Measurements from ENCODE around the gene C4orf50.

Gene C4orf50

GRCh38 chr4:6035786-6036185 lies 17.6 kb upstream of the C4orf50 start:
- DNase-seq = no peak
- H3K9ac ChIP-seq (ENCODE audit: low read length) = no peak overlapping the region
- peaks cover 26% of the 10 kb centered on the region for H3K4me1 ChIP-seq (ENCODE audit: low read length)
- H3F3A ChIP-seq (ENCODE audit: insufficient read depth, low read length) = peaks cover 5% of the 10 kb centered on the region; the same call in 1 of the 2 replicates
- H4K20me1 ChIP-seq (ENCODE audit: insufficient read depth, low read length) = no peaks in the 10 kb centered on the region
- H3K36me3 ChIP-seq (replicated peaks; ENCODE audit: insufficient read depth, low read length) = no peaks in the 10 kb centered on the region
- H3K27ac ChIP-seq (ENCODE audit: low read length) = no peak overlapping the region
- no peak overlapping the region for H3K4me3 ChIP-seq (ENCODE audit: low read length)
- no peak for TF ChIP-seq EZH2phosphoT487 (IDR thresholded peaks at IDR 0.05; ENCODE audit: low read length)
- no peak for TF ChIP-seq EZH2 (optimal IDR thresholded peaks at IDR 0.05; ENCODE audit: low read depth, low read length)
- TF ChIP-seq CTCF (IDR thresholded peaks at IDR 0.05; ENCODE audit: low read length) = no peak
- H3K9me3 ChIP-seq (replicated peaks; ENCODE audit: insufficient read depth, low read length) = no peaks in the 10 kb centered on the region
- H3K79me2 ChIP-seq (ENCODE audit: low read length) = no peaks in the 10 kb centered on the region
- 0 out of 2 replicates have a peak, but pooled peaks cover 3% of the 10 kb centered on the region for H3K27me3 ChIP-seq (replicated peaks; ENCODE audit: insufficient read depth, low read length)
- H2AFZ ChIP-seq (ENCODE audit: low read length) = no peak overlapping the region
- no peak overlapping the region for H3K4me2 ChIP-seq (ENCODE audit: low read depth, low read length)
- H3K9me2 ChIP-seq (replicated peaks; ENCODE audit: insufficient read depth, low read length) = no peaks in the 10 kb centered on the region

GRCh38 chr4:6033381-6033780 lies 15.2 kb upstream of the C4orf50 start:
- Histone ChIP-seq H3K9ac (ENCODE audit: low read length) (no peak overlapping the region), H2AFZ (ENCODE audit: low read length) (no peak overlapping the region), H3K4me1 (ENCODE audit: low read length) (peaks cover 26% of the 10 kb centered on the region), H3K4me2 (ENCODE audit: low read depth, low read length) (no peak overlapping the region), H3K9me3 (replicated peaks; ENCODE audit: insufficient read depth, low read length) (no peaks in the 10 kb centered on the region), H3K27me3 (replicated peaks; ENCODE audit: insufficient read depth, low read length) (no peaks in the 10 kb centered on the region), H4K20me1 (ENCODE audit: insufficient read depth, low read length) (no peaks in the 10 kb centered on the region), H3K79me2 (ENCODE audit: low read length) (no peaks in the 10 kb centered on the region), H3K4me3 (ENCODE audit: low read length) (no peak overlapping the region), H3K27ac (ENCODE audit: low read length) (peak overlapping the region; percentile 49; the same call in 1 of the 2 replicates), H3K36me3 (replicated peaks; ENCODE audit: insufficient read depth, low read length) (no peaks in the 10 kb centered on the region), H3F3A (ENCODE audit: insufficient read depth, low read length) (peaks cover 5% of the 10 kb centered on the region; the same call in 1 of the 2 replicates), H3K9me2 (replicated peaks; ENCODE audit: insufficient read depth, low read length) (no peaks in the 10 kb centered on the region)
- TF ChIP-seq EZH2 (optimal IDR thresholded peaks at IDR 0.05; ENCODE audit: low read depth, low read length) = no peak
- TF ChIP-seq CTCF (IDR thresholded peaks at IDR 0.05; ENCODE audit: low read length) = no peak
- no peak for TF ChIP-seq EZH2phosphoT487 (IDR thresholded peaks at IDR 0.05; ENCODE audit: low read length)
- DNase-seq = no peak

GRCh38 chr4:6032249-6033244 lies 14.3 kb upstream of the C4orf50 start:
- Histone ChIP-seq H4K20me1 (ENCODE audit: insufficient read depth, low read length) (no peaks in the 10 kb centered on the region), H3K27me3 (replicated peaks; ENCODE audit: insufficient read depth, low read length) (no peaks in the 10 kb centered on the region), H3K4me2 (ENCODE audit: low read depth, low read length) (peak overlapping the region; percentile 36; the same call in 1 of the 2 replicates), H3K9ac (ENCODE audit: low read length) (0 out of 2 replicates have a peak overlapping the region, but pooled peaks have one; percentile 4), H3K4me1 (ENCODE audit: low read length) (peaks cover 26% of the 10 kb centered on the region), H3K9me2 (replicated peaks; ENCODE audit: insufficient read depth, low read length) (no peaks in the 10 kb centered on the region), H3K27ac (ENCODE audit: low read length) (peak overlapping the region; percentile 49; the same call in 1 of the 2 replicates), H3K36me3 (replicated peaks; ENCODE audit: insufficient read depth, low read length) (no peaks in the 10 kb centered on the region), H3K9me3 (replicated peaks; ENCODE audit: insufficient read depth, low read length) (no peaks in the 10 kb centered on the region), H3F3A (ENCODE audit: insufficient read depth, low read length) (peaks cover 5% of the 10 kb centered on the region; the same call in 1 of the 2 replicates), H2AFZ (ENCODE audit: low read length) (no peak overlapping the region), H3K4me3 (ENCODE audit: low read length) (no peak overlapping the region), H3K79me2 (ENCODE audit: low read length) (no peaks in the 10 kb centered on the region)
- DNase-seq = peak; percentile 29
- TF ChIP-seq EZH2 (optimal IDR thresholded peaks at IDR 0.05; ENCODE audit: low read depth, low read length) (no peak), CTCF (IDR thresholded peaks at IDR 0.05; ENCODE audit: low read length) (peak; percentile 42)
